Mesendoderm (in vitro differentiated cells): Measurements from ENCODE around the gene IL1F10. TPM values are rescaled to one million over a fixed set of nuclear protein-coding genes. Genes with fewer than 3 reads are reported as not detected.

ENCODE experiments used
- DNase-seq: peaks from one replicate; pipeline ENCODE4 v3.0.0; 2013
- H2AK5ac ChIP-seq: 2 replicates; pipeline ENCODE4 v1.6.1; 2013; ENCODE audit warnings: low read length, inconsistent platforms
- H2BK120ac ChIP-seq: 2 replicates; pipeline ENCODE4 v1.6.1; 2013; ENCODE audit warnings: low read depth, mild to moderate bottlenecking, low read length, moderate library complexity, mixed read lengths
- H2BK15ac ChIP-seq: replicated peaks from 2 replicates; pipeline ENCODE4 v1.6.1; 2013; ENCODE audit warnings: low read depth, mild to moderate bottlenecking, moderate library complexity
- H2BK5ac ChIP-seq: 2 replicates; pipeline ENCODE4 v1.6.1; 2013; ENCODE audit warnings: low read length, inconsistent platforms
- H3K18ac ChIP-seq: 2 replicates; pipeline ENCODE4 v1.6.1; 2013; ENCODE audit warnings: mild to moderate bottlenecking, low read length, mixed read lengths
- H3K23ac ChIP-seq: one replicate; pipeline ENCODE4 v1.6.1; 2013; ENCODE audit warnings: low read length
- H3K27ac ChIP-seq: 2 replicates; pipeline ENCODE4 v1.5.1; 2013; ENCODE audit warnings: low read depth, mild to moderate bottlenecking, inconsistent platforms, low read length, moderate library complexity
- H3K27me3 ChIP-seq: 2 replicates; pipeline ENCODE4 v1.6.1; 2013; ENCODE audit warnings: low read length, control low read depth, mild to moderate bottlenecking, inconsistent platforms; ENCODE audit not compliant: insufficient read depth, poor library complexity
- H3K36me3 ChIP-seq: 2 replicates; pipeline ENCODE4 v1.6.1; 2013; ENCODE audit warnings: low read length, inconsistent platforms; ENCODE audit not compliant: control insufficient read depth, insufficient read depth
- H3K4ac ChIP-seq: one replicate; pipeline ENCODE4 v1.6.1; 2013; ENCODE audit warnings: low read depth, mild to moderate bottlenecking, low read length, moderate library complexity
- H3K4me1 ChIP-seq: 2 replicates; pipeline ENCODE4 v1.6.1; 2013; ENCODE audit warnings: low read depth, low read length, inconsistent platforms; ENCODE audit not compliant: control insufficient read depth
- H3K4me2 ChIP-seq: 2 replicates; pipeline ENCODE4 v1.6.1; 2013; ENCODE audit warnings: low read length
- H3K4me3 ChIP-seq: 2 replicates; pipeline ENCODE4 v1.5.1; 2013; ENCODE audit warnings: mild to moderate bottlenecking, low read length
- H3K56ac ChIP-seq: one replicate; pipeline ENCODE4 v1.6.1; 2013; ENCODE audit warnings: low read length
- H3K79me1 ChIP-seq: 2 replicates; pipeline ENCODE4 v1.6.1; 2013; ENCODE audit warnings: low read length, inconsistent platforms
- H3K79me2 ChIP-seq: 2 replicates; pipeline ENCODE4 v1.6.1; 2013; ENCODE audit warnings: mild to moderate bottlenecking, low read length; ENCODE audit not compliant: control insufficient read depth, insufficient read depth
- H3K9ac ChIP-seq: 2 replicates; pipeline ENCODE4 v1.6.1; 2013; ENCODE audit warnings: low read length, inconsistent platforms
- H4K5ac ChIP-seq: one replicate; pipeline ENCODE4 v1.6.1; 2013; ENCODE audit warnings: low read length
- H4K8ac ChIP-seq: one replicate; pipeline ENCODE4 v1.6.1; 2013; ENCODE audit warnings: low read depth, mild to moderate bottlenecking, control low read depth, low read length, moderate library complexity
- WGBS: extraction: QIAGEN DNeasy Blood & Tissue Kit; methylation state at CpG from one replicate; pipeline ENCODE4 v1.1.7; 2013; ENCODE audit warnings: low lambda C conversion rate, missing lambda C conversion rate; ENCODE audit not compliant: insufficient coverage; ENCODE audit errors: extremely low coverage; 5-methylcytosine and 5-hydroxymethylcytosine counted together
- polyA plus RNA-seq, 2 experiments: library from polyadenylated mRNA; stranded (reverse); fragments of 200-250 nt; gene quantifications; one replicate each; pipeline ENCODE4 v1.2.3, GENCODE V29; 2013

Gene IL1F10
- polyA plus RNA-seq (2013, experiment 1 of 2): not detected
- polyA plus RNA-seq (2013, experiment 2 of 2): not detected

GRCh38 chr2:113067681-113068080 is at the start of gene IL1F10:
IL1F10 (plus strand) TSS chr2:113067970; CDS start chr2:113072739, 4,769 bp downstream.
- Histone ChIP-seq H4K8ac (no peak within 1 kb of the TSS), H3K23ac (no peak within 1 kb of the TSS), H3K79me2 (no peaks in the 10 kb centered on the region), H2BK15ac (no peak within 1 kb of the TSS), H3K27me3 (no peaks in the 10 kb centered on the region), H2BK120ac (no peak within 1 kb of the TSS), H3K9ac (no peak within 1 kb of the TSS), H3K4me2 (no peak within 1 kb of the TSS), H3K79me1 (no peaks in the 10 kb centered on the region), H3K56ac (no peak within 1 kb of the TSS), H4K5ac (no peak within 1 kb of the TSS), H3K4me3 (no peak within 1 kb of the TSS), H3K4me1 (no peaks in the 10 kb centered on the region), H3K4ac (no peak within 1 kb of the TSS), H3K18ac (no peak within 1 kb of the TSS), H3K36me3 (no peaks in the 10 kb centered on the region), H2BK5ac (no peak within 1 kb of the TSS), H2AK5ac (no peak within 1 kb of the TSS), H3K27ac (no peak within 1 kb of the TSS)
- DNase-seq: no peak
- WGBS: no CpG with 5 or more reads among the region's 3 CpGs

GRCh38 chr2:113018509-113018908 is 49.3 kb upstream of the IL1F10 start:
- H3K4me1 ChIP-seq: no peaks in the 10 kb centered on the region
- no peak overlapping the region for H4K5ac ChIP-seq
- H3K79me2 ChIP-seq: no peaks in the 10 kb centered on the region
- no peak overlapping the region for H3K9ac ChIP-seq
- no peaks in the 10 kb centered on the region for H3K27me3 ChIP-seq
- no CpG with 5 or more reads among the region's 3 CpGs for WGBS
- H4K8ac ChIP-seq: no peak overlapping the region
- no peak for DNase-seq
- H3K4me2 ChIP-seq: no peak overlapping the region
- H2BK120ac ChIP-seq: no peak overlapping the region
- H2BK5ac ChIP-seq: no peak overlapping the region
- H3K18ac ChIP-seq: no peak overlapping the region
- no peak overlapping the region for H2AK5ac ChIP-seq
- H3K36me3 ChIP-seq: no peaks in the 10 kb centered on the region
- H3K56ac ChIP-seq: no peak overlapping the region
- H3K4me3 ChIP-seq: no peak overlapping the region
- no peak overlapping the region for H3K27ac ChIP-seq
- no peaks in the 10 kb centered on the region for H3K79me1 ChIP-seq
- no peak overlapping the region for H3K4ac ChIP-seq
- no peak overlapping the region for H3K23ac ChIP-seq
- H2BK15ac ChIP-seq: no peak overlapping the region

GRCh38 chr2:113021312-113021711 is 46.5 kb upstream of the IL1F10 start:
- Histone ChIP-seq H3K9ac (no peak overlapping the region), H3K56ac (no peak overlapping the region), H3K79me1 (no peaks in the 10 kb centered on the region), H2BK5ac (no peak overlapping the region), H3K4me3 (no peak overlapping the region), H3K4me2 (no peak overlapping the region), H4K8ac (no peak overlapping the region), H3K27me3 (no peaks in the 10 kb centered on the region), H4K5ac (no peak overlapping the region), H3K36me3 (no peaks in the 10 kb centered on the region), H3K18ac (no peak overlapping the region), H3K4ac (no peak overlapping the region), H3K27ac (no peak overlapping the region), H2BK120ac (no peak overlapping the region), H2BK15ac (no peak overlapping the region), H2AK5ac (no peak overlapping the region), H3K4me1 (no peaks in the 10 kb centered on the region), H3K23ac (no peak overlapping the region), H3K79me2 (no peaks in the 10 kb centered on the region)
- WGBS: 100% methylated on average over 2 of the region's 4 CpGs
- DNase-seq: no peak

- Histone ChIP-seq H3K4ac (no peak overlapping the region), H3K79me2 (no peaks in the 10 kb centered on the region), H3K27ac (no peak overlapping the region), H2BK120ac (no peak overlapping the region), H2BK5ac (no peak overlapping the region), H2AK5ac (no peak overlapping the region), H3K27me3 (no peaks in the 10 kb centered on the region), H3K9ac (no peak overlapping the region), H4K8ac (no peak overlapping the region), H3K56ac (no peak overlapping the region), H3K18ac (no peak overlapping the region), H3K79me1 (no peaks in the 10 kb centered on the region), H2BK15ac (no peak overlapping the region), H3K36me3 (no peaks in the 10 kb centered on the region), H3K4me3 (no peak overlapping the region), H4K5ac (no peak overlapping the region), H3K23ac (no peak overlapping the region), H3K4me1 (no peaks in the 10 kb centered on the region), H3K4me2 (no peak overlapping the region)
- DNase-seq: no peak
- WGBS: no CpG with 5 or more reads among the region's 2 CpGs
Measured at GRCh38 chr2:113024764-113025163, 43.0 kb upstream of the IL1F10 start.

GRCh38 chr2:113025737-113026136 is 42.0 kb upstream of the IL1F10 start:
- WGBS: no CpG with 5 or more reads among the region's 2 CpGs
- Histone ChIP-seq H3K56ac (no peak overlapping the region), H3K9ac (no peak overlapping the region), H3K36me3 (no peaks in the 10 kb centered on the region), H3K4me3 (no peak overlapping the region), H2BK5ac (no peak overlapping the region), H3K4me2 (no peak overlapping the region), H3K27ac (no peak overlapping the region), H2AK5ac (no peak overlapping the region), H3K79me1 (no peaks in the 10 kb centered on the region), H3K27me3 (no peaks in the 10 kb centered on the region), H3K18ac (no peak overlapping the region), H3K23ac (no peak overlapping the region), H2BK15ac (no peak overlapping the region), H2BK120ac (no peak overlapping the region), H3K4me1 (no peaks in the 10 kb centered on the region), H4K5ac (no peak overlapping the region), H3K79me2 (no peaks in the 10 kb centered on the region), H4K8ac (no peak overlapping the region), H3K4ac (no peak overlapping the region)
- no peak for DNase-seq

GRCh38 chr2:113027691-113028090 is 40.1 kb upstream of the IL1F10 start:
- Histone ChIP-seq H3K18ac (no peak overlapping the region), H3K4me2 (no peak overlapping the region), H4K8ac (no peak overlapping the region), H3K4ac (no peak overlapping the region), H3K79me1 (no peaks in the 10 kb centered on the region), H2BK15ac (no peak overlapping the region), H3K56ac (no peak overlapping the region), H3K79me2 (no peaks in the 10 kb centered on the region), H3K9ac (no peak overlapping the region), H3K27me3 (no peaks in the 10 kb centered on the region), H4K5ac (no peak overlapping the region), H3K4me1 (no peaks in the 10 kb centered on the region), H3K36me3 (no peaks in the 10 kb centered on the region), H3K27ac (no peak overlapping the region), H3K4me3 (no peak overlapping the region), H3K23ac (no peak overlapping the region), H2AK5ac (no peak overlapping the region), H2BK120ac (no peak overlapping the region), H2BK5ac (no peak overlapping the region)
- DNase-seq: no peak
- no CpG with 5 or more reads among the region's 2 CpGs for WGBS
